ENCODE measurements around the gene OSBPL3. TPM values are rescaled to one million over a fixed set of nuclear protein-coding genes. Genes with fewer than 3 reads are reported as not detected.

Gene OSBPL3
- polyA plus RNA-seq, 1 of the 3 experiments (the other 2 are of a cell fraction): 23.2 TPM

GRCh38 chr7:24894429-24895221 is 85.4 kb downstream of the OSBPL3 start:
- Histone ChIP-seq H3K9me3 (no peaks in the 10 kb centered on the region), H3K4me3 (ENCODE audit: low read depth in 2 of 2, low read length in 1 of 2) (no peak overlapping the region), H2AFZ (ENCODE audit: low read depth) (no peak overlapping the region), H3K79me2 (ENCODE audit: insufficient read depth) (peaks cover 76% of the 10 kb centered on the region), H3K27me3 (ENCODE audit: insufficient read depth) (no peaks in the 10 kb centered on the region), H3K4me2 (no peak overlapping the region), H3K27ac (ENCODE audit: low read depth in 2 of 2, low read length in 1 of 2) (no peak overlapping the region), H3K9ac (no peak overlapping the region), H3K36me3 (replicated peaks in 1 of 2; ENCODE audit: control insufficient read depth in 1 of 2, insufficient read depth in 2 of 2, low read length in 1 of 2) (peaks cover 10 to 16% of the 10 kb centered on the region in 2 experiments), H3K4me1 (ENCODE audit: control insufficient read depth in 1 of 2, insufficient read depth in 2 of 2, low read depth in 1 of 2, low read length in 1 of 2) (peaks cover 25 to 27% of the 10 kb centered on the region in 2 experiments), H3K9me2 (no peaks in the 10 kb centered on the region), H4K20me1 (ENCODE audit: insufficient read depth) (no peaks in the 10 kb centered on the region), H3F3A (replicated peaks; ENCODE audit: insufficient read depth) (peaks cover 15% of the 10 kb centered on the region)
- ChIA-PET POLR2A (interaction anchor here (0.6 kb wide), 2 partner anchors 13 to 18 kb away, joined by 3 read pairs; no protein-coding TSS in a partner anchor), CTCF (interaction anchor here (0.8 to 1.8 kb wide), 13 partner anchors 11 to 199 kb away, joined by 3 to 9 read pairs (median 5); no protein-coding TSS in a partner anchor)
- DNase-seq: peak; percentile 56
- WGBS (ENCODE audit: low lambda C conversion rate): 82% methylated on average over 7 of the region's 7 CpGs
- TF ChIP-seq FOXM1 (IDR thresholded peaks at IDR 0.05; ENCODE audit: low read depth) (no peak), CTCF (IDR thresholded peaks at IDR 0.05) (peak; percentile 60), RAD21 (IDR thresholded peaks at IDR 0.05; ENCODE audit: low read length) (peak; percentile 51), SMC3 (IDR thresholded peaks at IDR 0.05; ENCODE audit: low read depth, low read length) (peak; percentile 41; the same call in 1 of the 2 replicates), CHD2 (IDR thresholded peaks at IDR 0.05; ENCODE audit: low read length, partially characterized antibody) (no peak)

- Histone ChIP-seq H3K9me2 (no peaks in the 10 kb centered on the region), H3K27ac (ENCODE audit: low read depth in 2 of 2, low read length in 1 of 2) (no peak overlapping the region), H3K9me3 (no peaks in the 10 kb centered on the region), H3K27me3 (ENCODE audit: insufficient read depth) (no peaks in the 10 kb centered on the region), H3K4me2 (no peak overlapping the region), H3K79me2 (ENCODE audit: insufficient read depth) (peaks cover 58% of the 10 kb centered on the region), H3K4me1 (ENCODE audit: control insufficient read depth in 1 of 2, insufficient read depth in 2 of 2, low read depth in 1 of 2, low read length in 1 of 2) (peaks cover 17 to 19% of the 10 kb centered on the region in 2 experiments), H3K9ac (no peak overlapping the region), H3F3A (replicated peaks; ENCODE audit: insufficient read depth) (no peaks in the 10 kb centered on the region), H4K20me1 (ENCODE audit: insufficient read depth) (no peaks in the 10 kb centered on the region; the same call in 1 of the 2 replicates), H2AFZ (ENCODE audit: low read depth) (no peak overlapping the region), H3K4me3 (ENCODE audit: low read depth in 2 of 2, low read length in 1 of 2) (no peak overlapping the region), H3K36me3 (replicated peaks in 1 of 2; ENCODE audit: control insufficient read depth in 1 of 2, insufficient read depth in 2 of 2, low read length in 1 of 2) (peaks cover 20 to 21% of the 10 kb centered on the region in 2 experiments)
- WGBS (ENCODE audit: low lambda C conversion rate): 91% methylated on average over 3 of the region's 3 CpGs
- TF ChIP-seq TCF12 (IDR thresholded peaks at IDR 0.05) (no peak), CHD2 (IDR thresholded peaks at IDR 0.05; ENCODE audit: low read length, partially characterized antibody) (no peak), PBX3 (IDR thresholded peaks at IDR 0.05) (peak; percentile 27)
- ChIA-PET CTCF (interaction anchor here (1.7 to 2.1 kb wide), 3 partner anchors 10 to 88 kb away, joined by 5 to 7 read pairs (median 6); partner anchors contain the start of gene OSBPL3), POLR2A (no interaction called here)
- no peak for DNase-seq
Measured at GRCh38 chr7:24891311-24891735, 88.7 kb downstream of the OSBPL3 start.

Data from SK-N-SH (cell line).